Thoracic aorta (tissue), 2 donors: ENCODE data around the gene POGK. TPM values are rescaled to one million over a fixed set of nuclear protein-coding genes. Genes with fewer than 3 reads are reported as not detected.

Experiments
- ATAC-seq: fragments of 150-250 bp; one replicate; pipeline ENCODE4 v1.8.0; 2017; ENCODE audit warnings: low read depth; ENCODE audit not compliant: insufficient number of reproducible peaks, low FRiP score
- DNase-seq: peaks from one replicate; pipeline ENCODE4 v3.0.0-alpha.2; 2020; ENCODE audit warnings: low spot score
- H3K27ac ChIP-seq, 2 donors: fragments of 200-600 bp; sonication (generic); 1 replicate in 1 of 2; 2 replicates in 1 of 2; pipeline ENCODE4 v1.5.1; 2016; ENCODE audit warnings: mild to moderate bottlenecking in 2 of 2, moderate library complexity in 2 of 2
- H3K27me3 ChIP-seq: fragments of 200-600 bp; sonication (generic); replicated peaks from 2 replicates; pipeline ENCODE4 v1.6.0; 2016; ENCODE audit warnings: mild to moderate bottlenecking; ENCODE audit not compliant: insufficient read depth
- H3K36me3 ChIP-seq: fragments of 200-600 bp; sonication (generic); one replicate; pipeline ENCODE4 v1.5.1; 2016
- H3K4me1 ChIP-seq, 2 donors: fragments of 200-600 bp; sonication (generic); 1 replicate in 1 of 2; 2 replicates in 1 of 2; pipeline versions ENCODE4 v1.5.1 to v1.6.0; 2016; ENCODE audit warnings: low read depth in 2 of 2, mild to moderate bottlenecking in 1 of 2; ENCODE audit not compliant: control insufficient read depth in 1 of 2
- H3K4me3 ChIP-seq: fragments of 200-600 bp; sonication (generic); 2 replicates; pipeline ENCODE4 v1.5.1; 2016; ENCODE audit warnings: mild to moderate bottlenecking
- H3K9me3 ChIP-seq: fragments of 200-600 bp; sonication (generic); 2 replicates; pipeline ENCODE4 v1.5.1; 2016
- CTCF ChIP-seq: fragments of 200-600 bp; sonication (generic); IDR thresholded peaks from one replicate; pipeline ENCODE4 v1.5.1; 2019; ENCODE audit warnings: antibody characterized with exemption
- total RNA-seq, 2 donors: library from RNA; depleted of rRNA; stranded (reverse); fragments of >200 nt; gene quantifications; one replicate each; pipeline versions ENCODE4 v1.1.0 to v1.2.3, GENCODE V29; 2016

Gene POGK
- total RNA-seq, 2 donors from 2014 or later: 33.7 to 54.6 TPM

- no peak for TF ChIP-seq CTCF
- Histone ChIP-seq H3K27ac (no peak overlapping the region), H3K9me3 (no peaks in the 10 kb centered on the region), H3K4me3 (no peak overlapping the region), H3K27me3 (no peaks in the 10 kb centered on the region), H3K4me1 (peaks cover 4 to 9% of the 10 kb centered on the region in 2 donors), H3K36me3 (no peaks in the 10 kb centered on the region)
- ATAC-seq (no peak), DNase-seq (no peak)
Observed at GRCh38 chr1:166888373-166889111, 49.3 kb downstream of the POGK start.

GRCh38 chr1:166889776-166890175 is 50.5 kb downstream of the POGK start:
- Histone ChIP-seq H3K27ac (no peak overlapping the region), H3K4me1 (no peaks in the 10 kb centered on the region), H3K27me3 (no peaks in the 10 kb centered on the region), H3K4me3 (no peak overlapping the region), H3K36me3 (no peaks in the 10 kb centered on the region), H3K9me3 (no peaks in the 10 kb centered on the region)
- ATAC-seq (no peak), DNase-seq (no peak)
- TF ChIP-seq CTCF: no peak

- Histone ChIP-seq H3K4me1 (no peaks in the 10 kb centered on the region), H3K27me3 (no peaks in the 10 kb centered on the region), H3K27ac (no peak overlapping the region), H3K9me3 (no peaks in the 10 kb centered on the region), H3K36me3 (no peaks in the 10 kb centered on the region), H3K4me3 (no peak overlapping the region)
- ATAC-seq (no peak), DNase-seq (no peak)
- TF ChIP-seq CTCF: no peak
Observed at GRCh38 chr1:166895766-166896165, 56.5 kb downstream of the POGK start.

- H3K4me3 ChIP-seq: no peak overlapping the region
Observed at GRCh38 chr1:166899769-166900168, 60.5 kb downstream of the POGK start.

GRCh38 chr1:166900987-166901386 is 61.7 kb downstream of the POGK start:
- DNase-seq (no peak), ATAC-seq (no peak)
- no peak overlapping the region for H3K27ac ChIP-seq
- H3K27me3 ChIP-seq: no peaks in the 10 kb centered on the region
- H3K36me3 ChIP-seq: no peaks in the 10 kb centered on the region
- peaks cover 6 to 13% of the 10 kb centered on the region in 2 donors for H3K4me1 ChIP-seq
- H3K9me3 ChIP-seq: no peaks in the 10 kb centered on the region
- no peak overlapping the region for H3K4me3 ChIP-seq
- no peak for TF ChIP-seq CTCF

More at GRCh38 chr1:166899769-166900168, 60.5 kb downstream of the POGK start:
- Histone ChIP-seq H3K27me3 (no peaks in the 10 kb centered on the region), H3K36me3 (no peaks in the 10 kb centered on the region), H3K27ac (no peak overlapping the region), H3K9me3 (no peaks in the 10 kb centered on the region), H3K4me1 (peaks cover 1 to 2% of the 10 kb centered on the region in 2 donors)
- no peak for ATAC-seq
- no peak for DNase-seq
- TF ChIP-seq CTCF: no peak
